Activated CD4-positive, alpha-beta T cell treated with anti-CD3 and anti-CD28 coated beads, Interleukin-2, amount 10 ng/mL, durations not matched to agents 7 days and 5 days (primary cell): ENCODE data around the gene C2orf72. TPM values are rescaled to one million over a fixed set of nuclear protein-coding genes. Genes with fewer than 3 reads are reported as not detected.
"Not testable (repeated sequence)": the region's sequence is repeated elsewhere in the genome, so short reads cannot be mapped to it uniquely, and the experiment has no call there.

Experiments used
- CTCF ChIA-PET: fragments of 350-600 bp; sonication (Branson Sonifier 250); formaldehyde crosslinking; loops from one replicate; lab custom pipeline; 2021; ENCODE audit warnings: antibody characterized with exemption; lab: Charles Lee
- POLR2A ChIA-PET: fragments of 350-600 bp; sonication (Branson Sonifier 250); formaldehyde crosslinking; loops from one replicate; lab custom pipeline; 2021; ENCODE audit warnings: antibody characterized with exemption; lab: Charles Lee
- DNase-seq: peaks from one replicate; pipeline ENCODE4 v3.0.0-alpha.2; 2020
- H3K27ac Mint-ChIP-seq: one replicate; pipeline ENCODE4 v1.8.0; 2021; ENCODE audit warnings: mild to moderate bottlenecking, moderate library complexity, mixed read lengths
- H3K27me3 Mint-ChIP-seq: one replicate; pipeline ENCODE4 v1.8.0; 2021; ENCODE audit warnings: mixed read lengths
- H3K36me3 Mint-ChIP-seq: one replicate; pipeline ENCODE4 v1.8.0; 2021; ENCODE audit warnings: low read depth, mixed read lengths
- H3K4me1 Mint-ChIP-seq: one replicate; pipeline ENCODE4 v1.8.0; 2021; ENCODE audit warnings: mixed read lengths
- H3K4me3 Mint-ChIP-seq: one replicate; pipeline ENCODE4 v1.8.0; 2021; ENCODE audit warnings: mild to moderate bottlenecking, moderate library complexity, mixed read lengths
- H3K9me3 Mint-ChIP-seq: one replicate; pipeline ENCODE4 v1.8.0; 2021; ENCODE audit warnings: mixed read lengths
- total RNA-seq, 2 experiments: library from RNA; stranded (reverse); gene quantifications; one replicate each; pipeline ENCODE4 v1.2.3, GENCODE V29; 2021

C2orf72 gene
- total RNA-seq, 2 experiments from 2014 or later: 0.15 TPM; not detected in 1

- no peak overlapping the region for H3K4me3 Mint-ChIP-seq
- no peaks in the 10 kb centered on the region for H3K9me3 Mint-ChIP-seq
- no peak for DNase-seq
- H3K27me3 Mint-ChIP-seq: peaks cover 24% of the 10 kb centered on the region
- POLR2A ChIA-PET: no interaction called here
- no peaks in the 10 kb centered on the region for H3K4me1 Mint-ChIP-seq
- H3K27ac Mint-ChIP-seq: no peak overlapping the region
- H3K36me3 Mint-ChIP-seq: no peaks in the 10 kb centered on the region
- CTCF ChIA-PET: interaction anchor here (0.6 to 1.2 kb wide), 6 partner anchors 10 to 192 kb away, joined by 3 to 4 read pairs (median 3); no protein-coding TSS in a partner anchor
Measured at GRCh38 chr2:231016566-231017230, 20.6 kb upstream of the C2orf72 start.

GRCh38 chr2:231017231-231017598, 20.1 kb upstream of the C2orf72 start:
- no peak for DNase-seq
- no peaks in the 10 kb centered on the region for H3K9me3 Mint-ChIP-seq
- peaks cover 24% of the 10 kb centered on the region for H3K27me3 Mint-ChIP-seq
- no peaks in the 10 kb centered on the region for H3K36me3 Mint-ChIP-seq
- no peaks in the 10 kb centered on the region for H3K4me1 Mint-ChIP-seq
- CTCF ChIA-PET: interaction anchor here (0.6 to 1.2 kb wide), 5 partner anchors 11 to 193 kb away, joined by 3 read pairs; no protein-coding TSS in a partner anchor
- no peak overlapping the region for H3K4me3 Mint-ChIP-seq
- H3K27ac Mint-ChIP-seq: no peak overlapping the region
- POLR2A ChIA-PET: no interaction called here

- H3K36me3 Mint-ChIP-seq: no peaks in the 10 kb centered on the region
- no peaks in the 10 kb centered on the region for H3K4me1 Mint-ChIP-seq
- no peak overlapping the region for H3K4me3 Mint-ChIP-seq
- ChIA-PET POLR2A (no interaction called here), CTCF (no interaction called here)
- H3K27ac Mint-ChIP-seq: no peak overlapping the region
- H3K27me3 Mint-ChIP-seq: peaks cover 21% of the 10 kb centered on the region
- DNase-seq: no peak
- H3K9me3 Mint-ChIP-seq: no peaks in the 10 kb centered on the region
Measured at GRCh38 chr2:231018184-231018583, 19.1 kb upstream of the C2orf72 start.

GRCh38 chr2:231025059-231025458, 12.3 kb upstream of the C2orf72 start:
- H3K27ac Mint-ChIP-seq, H3K9me3 Mint-ChIP-seq, H3K4me1 Mint-ChIP-seq, H3K4me3 Mint-ChIP-seq, H3K36me3 Mint-ChIP-seq, POLR2A ChIA-PET, DNase-seq, CTCF ChIA-PET: not testable (repeated sequence)
- peaks cover 13% of the 10 kb centered on the region for H3K27me3 Mint-ChIP-seq

- H3K9me3 Mint-ChIP-seq: no peaks in the 10 kb centered on the region
- H3K4me1 Mint-ChIP-seq: no peaks in the 10 kb centered on the region
- ChIA-PET POLR2A (no interaction called here), CTCF (interaction anchor here (0.7 to 0.9 kb wide), 2 partner anchors 12 kb away, joined by 3 to 4 read pairs; no protein-coding TSS in a partner anchor)
- no peak overlapping the region for H3K4me3 Mint-ChIP-seq
- DNase-seq: no peak
- H3K27me3 Mint-ChIP-seq: peaks cover 17% of the 10 kb centered on the region
- H3K27ac Mint-ChIP-seq: no peak overlapping the region
- H3K36me3 Mint-ChIP-seq: no peaks in the 10 kb centered on the region
Measured at GRCh38 chr2:231028889-231029288, 8.4 kb upstream of the C2orf72 start.

- ChIA-PET POLR2A (no interaction called here), CTCF (interaction anchor here (1.9 kb wide), 1 partner anchor 22 kb away, joined by 5 read pairs; no protein-coding TSS in a partner anchor)
- H3K36me3 Mint-ChIP-seq: no peaks in the 10 kb centered on the region
- no peak overlapping the region for H3K27ac Mint-ChIP-seq
- H3K9me3 Mint-ChIP-seq: no peaks in the 10 kb centered on the region
- no peak overlapping the region for H3K4me3 Mint-ChIP-seq
- H3K4me1 Mint-ChIP-seq: no peaks in the 10 kb centered on the region
- no peak for DNase-seq
- peaks cover 23% of the 10 kb centered on the region for H3K27me3 Mint-ChIP-seq
Measured at GRCh38 chr2:231029563-231029962, 7.8 kb upstream of the C2orf72 start.

GRCh38 chr2:231030725-231031124, 6.6 kb upstream of the C2orf72 start:
- ChIA-PET POLR2A (no interaction called here), CTCF (interaction anchor here (0.9 to 1.9 kb wide), 2 partner anchors 21 to 22 kb away, joined by 3 to 5 read pairs; no protein-coding TSS in a partner anchor)
- H3K4me1 Mint-ChIP-seq: no peaks in the 10 kb centered on the region
- no peaks in the 10 kb centered on the region for H3K36me3 Mint-ChIP-seq
- H3K27ac Mint-ChIP-seq: no peak overlapping the region
- H3K4me3 Mint-ChIP-seq: no peak overlapping the region
- H3K9me3 Mint-ChIP-seq: no peaks in the 10 kb centered on the region
- no peak for DNase-seq
- H3K27me3 Mint-ChIP-seq: peaks cover 31% of the 10 kb centered on the region

GRCh38 chr2:231032575-231033140, 4.7 kb upstream of the C2orf72 start:
- Mint-ChIP-seq H3K9me3 (no peaks in the 10 kb centered on the region), H3K36me3 (no peaks in the 10 kb centered on the region), H3K4me1 (peaks cover 2% of the 10 kb centered on the region), H3K4me3 (no peak overlapping the region), H3K27ac (no peak overlapping the region), H3K27me3 (peaks cover 43% of the 10 kb centered on the region)
- no peak for DNase-seq
- ChIA-PET CTCF (interaction anchor here (0.9 to 1.2 kb wide), 2 partner anchors 25 to 129 kb away, joined by 3 to 4 read pairs; no protein-coding TSS in a partner anchor), POLR2A (no interaction called here)

GRCh38 chr2:231033147-231034132, 3.9 kb upstream of the C2orf72 start:
- no peaks in the 10 kb centered on the region for H3K36me3 Mint-ChIP-seq
- ChIA-PET CTCF (interaction anchor here (0.9 to 1.2 kb wide), 2 partner anchors 24 to 130 kb away, joined by 3 to 4 read pairs; no protein-coding TSS in a partner anchor), POLR2A (no interaction called here)
- no peak for DNase-seq
- H3K4me3 Mint-ChIP-seq: no peak overlapping the region
- H3K4me1 Mint-ChIP-seq: peaks cover 2% of the 10 kb centered on the region
- no peaks in the 10 kb centered on the region for H3K9me3 Mint-ChIP-seq
- H3K27ac Mint-ChIP-seq: no peak overlapping the region
- H3K27me3 Mint-ChIP-seq: peaks cover 44% of the 10 kb centered on the region

GRCh38 chr2:231034291-231034882, 2.9 kb upstream of the C2orf72 start:
- peaks cover 2% of the 10 kb centered on the region for H3K4me1 Mint-ChIP-seq
- H3K27me3 Mint-ChIP-seq: peaks cover 53% of the 10 kb centered on the region
- no peak overlapping the region for H3K27ac Mint-ChIP-seq
- no peaks in the 10 kb centered on the region for H3K9me3 Mint-ChIP-seq
- POLR2A ChIA-PET: no interaction called here
- no peak overlapping the region for H3K4me3 Mint-ChIP-seq
- CTCF ChIA-PET: no interaction called here
- H3K36me3 Mint-ChIP-seq: no peaks in the 10 kb centered on the region
- DNase-seq: no peak

- Mint-ChIP-seq H3K27me3 (peaks cover 67% of the 10 kb centered on the region), H3K27ac (no peak overlapping the region), H3K9me3 (no peaks in the 10 kb centered on the region), H3K4me3 (peak overlapping the region; percentile 4), H3K36me3 (no peaks in the 10 kb centered on the region), H3K4me1 (peaks cover 2% of the 10 kb centered on the region)
- ChIA-PET POLR2A (no interaction called here), CTCF (no interaction called here)
- no peak for DNase-seq
Measured at GRCh38 chr2:231036131-231036530, 1.2 kb upstream of the C2orf72 start.

- no peak overlapping the region for H3K27ac Mint-ChIP-seq
- no peak for DNase-seq
- no peaks in the 10 kb centered on the region for H3K9me3 Mint-ChIP-seq
- peaks cover 2% of the 10 kb centered on the region for H3K4me1 Mint-ChIP-seq
- ChIA-PET POLR2A (no interaction called here), CTCF (interaction anchor here (1.2 kb wide), 1 partner anchor 15 kb away, joined by 3 read pairs; no protein-coding TSS in a partner anchor)
- peaks cover 69% of the 10 kb centered on the region for H3K27me3 Mint-ChIP-seq
- H3K4me3 Mint-ChIP-seq: peak overlapping the region; percentile 4
- no peaks in the 10 kb centered on the region for H3K36me3 Mint-ChIP-seq
Measured at GRCh38 chr2:231036578-231037106, 681 bp upstream of the C2orf72 start.
